GM18867 (cell line): Measurements from ENCODE around the gene EPHA2.
"Not testable (repeated sequence)": the region's sequence is repeated elsewhere in the genome, so short reads cannot be mapped to it uniquely, and the experiment has no call there.

Source experiments
- ATAC-seq: cut with Tn5 transposase; IDR thresholded peaks from one replicate; pipeline ENCODE4 v1.9.1; 2021; ENCODE audit warnings: mild to moderate bottlenecking, moderate library complexity; ENCODE audit not compliant: unreplicated experiment

The EPHA2 gene

GRCh38 chr1:16168622-16169360 lies 12.9 kb upstream of the EPHA2 start:
- no peak for ATAC-seq

- not testable (repeated sequence) for ATAC-seq
Measured at GRCh38 chr1:16168144-16168495, 12.3 kb upstream of the EPHA2 start.

- ATAC-seq = peak; percentile 69
Measured at GRCh38 chr1:16167331-16168143, 11.7 kb upstream of the EPHA2 start.

- no peak for ATAC-seq
Measured at GRCh38 chr1:16166117-16166516, 10.2 kb upstream of the EPHA2 start.

GRCh38 chr1:16165548-16165947 lies 9.7 kb upstream of the EPHA2 start:
- no peak for ATAC-seq

GRCh38 chr1:16165073-16165364 lies 9.2 kb upstream of the EPHA2 start:
- ATAC-seq = no peak

GRCh38 chr1:16164213-16165072 lies 8.6 kb upstream of the EPHA2 start:
- ATAC-seq = no peak

- not testable (repeated sequence) for ATAC-seq
Measured at GRCh38 chr1:16163608-16164212, 7.8 kb upstream of the EPHA2 start.

GRCh38 chr1:16162163-16162822 lies 6.4 kb upstream of the EPHA2 start:
- ATAC-seq = no peak

GRCh38 chr1:16161717-16162116 lies 5.8 kb upstream of the EPHA2 start:
- no peak for ATAC-seq

GRCh38 chr1:16158993-16159831 lies 3.3 kb upstream of the EPHA2 start:
- no peak for ATAC-seq

- ATAC-seq = no peak
Measured at GRCh38 chr1:16158025-16158424, 2.2 kb upstream of the EPHA2 start.

GRCh38 chr1:16156848-16157495 lies 1.1 kb upstream of the EPHA2 start:
- no peak for ATAC-seq

GRCh38 chr1:16153999-16154673 lies 1.7 kb downstream of the EPHA2 start:
- no peak for ATAC-seq

GRCh38 chr1:16153096-16153998 lies 2.5 kb downstream of the EPHA2 start:
- ATAC-seq = no peak

- no peak for ATAC-seq
Measured at GRCh38 chr1:16152481-16153087, 3.3 kb downstream of the EPHA2 start.

- ATAC-seq = no peak
Measured at GRCh38 chr1:16151995-16152384, 3.9 kb downstream of the EPHA2 start.
